HG02884 (cell line): Measurements from ENCODE around the gene MRGPRG.

Experiments used
- ATAC-seq: cut with Tn5 transposase; IDR thresholded peaks from one replicate; pipeline ENCODE4 v1.9.1; 2021; ENCODE audit warnings: mild to moderate bottlenecking, moderate library complexity; ENCODE audit not compliant: unreplicated experiment

Gene MRGPRG

GRCh38 chr11:3225826-3226750 lies 7.5 kb upstream of the MRGPRG start:
- no peak for ATAC-seq

- ATAC-seq, result no peak
Measured at GRCh38 chr11:3225159-3225758, 6.6 kb upstream of the MRGPRG start.

DNA sequence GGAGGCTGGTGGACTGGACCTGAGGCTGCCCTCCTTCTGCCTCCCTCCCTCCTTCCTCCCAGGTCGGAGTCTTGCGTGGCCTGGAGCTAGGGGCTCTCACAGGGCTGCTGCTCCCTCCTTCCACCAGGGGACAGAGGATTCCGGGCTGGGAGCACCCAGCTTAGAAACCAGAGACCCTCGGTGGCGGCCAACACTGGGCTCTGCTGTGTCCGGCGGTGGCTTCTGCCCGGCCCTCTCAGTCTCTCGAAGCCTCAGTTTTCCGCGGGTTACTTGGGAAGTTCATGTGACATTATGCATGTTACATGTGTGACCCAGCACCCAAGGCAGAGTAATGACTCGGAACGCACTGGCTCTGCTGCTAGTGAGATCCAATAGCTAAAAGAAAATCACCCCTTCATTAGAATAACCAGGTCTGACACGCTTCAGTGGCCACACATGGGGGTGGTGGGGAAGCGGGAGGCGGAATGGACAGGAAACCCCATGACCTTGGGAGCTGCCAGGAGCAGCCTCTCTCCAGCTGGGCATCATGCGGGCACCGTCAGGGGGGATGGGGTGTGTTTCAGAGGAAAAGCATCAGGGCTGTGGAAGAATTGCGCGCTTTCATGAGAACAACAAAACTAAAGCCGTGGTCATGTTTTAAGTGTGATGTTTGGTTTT lies 5.9 kb upstream of the MRGPRG start:
- no peak for ATAC-seq

DNA sequence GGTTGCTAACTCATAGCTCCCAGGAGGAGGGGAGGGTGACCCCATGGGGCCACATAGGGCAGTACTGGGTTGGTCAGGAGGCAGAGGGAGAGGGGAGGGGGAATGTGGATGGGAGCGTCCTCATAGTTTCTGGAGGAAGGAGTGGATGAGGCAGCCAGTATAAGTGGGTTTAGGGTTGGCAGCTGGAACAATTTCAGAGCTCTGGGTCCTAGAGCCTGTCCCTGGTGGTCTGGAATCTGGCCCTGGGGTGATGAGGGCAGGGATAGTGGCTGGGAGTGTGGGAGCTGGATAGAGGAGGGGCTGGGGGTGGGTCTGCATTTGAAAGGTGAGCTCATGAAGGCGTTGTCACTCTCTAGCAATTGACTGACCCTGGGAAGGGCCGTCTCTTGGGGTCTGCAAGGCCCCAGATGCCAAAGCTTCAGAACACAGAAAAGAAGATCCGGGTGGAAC lies 5.3 kb upstream of the MRGPRG start:
- ATAC-seq, result no peak

- ATAC-seq, result no peak
Measured at GRCh38 chr11:3222941-3223915, 4.6 kb upstream of the MRGPRG start.

DNA sequence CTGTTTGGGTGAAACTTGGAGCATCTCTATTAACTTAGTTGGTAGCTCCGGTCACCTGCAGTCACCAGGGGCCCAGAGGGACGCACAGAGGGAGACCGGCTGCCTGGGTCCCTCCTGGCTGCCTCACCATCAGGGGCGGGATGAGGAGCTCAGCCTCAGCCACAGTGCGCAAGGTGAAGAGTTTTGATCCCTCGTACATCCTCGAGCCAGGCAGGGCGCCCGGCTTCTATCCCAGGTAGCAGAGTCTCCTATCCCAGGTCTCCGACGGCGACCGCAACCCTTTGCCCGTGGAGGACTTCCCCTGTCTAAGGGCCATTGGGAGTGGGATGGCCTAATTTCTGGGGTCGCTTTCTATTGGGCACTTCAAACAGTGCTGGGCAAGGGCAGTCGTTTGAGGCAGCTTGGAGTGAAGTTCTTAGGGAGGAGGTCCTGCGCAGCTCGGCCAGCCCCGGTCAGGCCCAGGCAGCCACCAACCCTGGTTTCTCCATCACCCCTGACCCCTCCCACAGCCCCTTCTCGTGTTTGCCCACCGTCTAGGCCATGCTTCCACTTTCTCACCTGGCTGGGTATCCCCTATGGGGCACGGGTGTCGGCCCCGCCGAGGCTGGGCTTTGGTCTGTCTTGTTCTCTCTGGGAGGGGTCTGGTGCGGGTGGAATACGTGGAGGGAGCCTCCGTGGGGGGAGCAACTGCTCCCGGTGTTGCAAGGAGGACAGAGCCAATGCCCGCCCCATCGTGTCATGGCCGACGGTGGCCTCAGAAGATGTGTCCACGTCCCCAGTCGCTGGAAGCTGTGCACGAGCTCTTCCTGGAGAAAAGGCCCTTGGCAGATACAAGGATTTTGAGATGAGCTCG lies 3.6 kb upstream of the MRGPRG start:
- no peak for ATAC-seq

DNA sequence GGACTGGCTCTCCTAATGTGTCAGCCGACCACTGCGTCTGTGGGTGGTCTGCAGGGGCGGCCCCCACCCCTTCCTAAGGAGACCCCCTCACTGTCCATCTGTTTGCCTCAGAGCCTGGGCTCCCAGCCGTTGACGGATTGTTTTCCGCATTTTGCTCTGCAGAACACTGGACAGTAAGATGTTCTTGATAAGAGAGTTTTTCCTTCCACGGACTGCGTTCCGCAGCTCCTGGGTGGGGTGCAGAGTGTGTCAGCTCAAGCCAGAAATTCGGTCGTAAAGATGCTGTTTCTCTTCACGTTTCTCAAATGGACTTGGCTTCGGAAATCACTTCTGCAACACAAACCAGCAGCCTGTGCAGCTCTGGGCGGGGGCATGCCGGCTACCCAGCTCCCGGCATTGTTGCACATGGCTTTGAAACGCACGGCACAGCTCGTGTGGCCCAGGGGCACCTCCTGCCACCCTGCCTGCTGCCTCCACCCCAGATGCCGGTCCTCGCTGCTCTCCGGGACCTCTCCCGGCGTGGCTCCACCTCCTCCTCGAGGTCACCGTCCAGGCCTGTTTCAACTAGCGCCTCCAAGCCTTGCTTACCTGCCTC lies 2.9 kb upstream of the MRGPRG start:
- ATAC-seq, result no peak

GRCh38 chr11:3220521-3221407 lies 2.2 kb upstream of the MRGPRG start:
- no peak for ATAC-seq

DNA sequence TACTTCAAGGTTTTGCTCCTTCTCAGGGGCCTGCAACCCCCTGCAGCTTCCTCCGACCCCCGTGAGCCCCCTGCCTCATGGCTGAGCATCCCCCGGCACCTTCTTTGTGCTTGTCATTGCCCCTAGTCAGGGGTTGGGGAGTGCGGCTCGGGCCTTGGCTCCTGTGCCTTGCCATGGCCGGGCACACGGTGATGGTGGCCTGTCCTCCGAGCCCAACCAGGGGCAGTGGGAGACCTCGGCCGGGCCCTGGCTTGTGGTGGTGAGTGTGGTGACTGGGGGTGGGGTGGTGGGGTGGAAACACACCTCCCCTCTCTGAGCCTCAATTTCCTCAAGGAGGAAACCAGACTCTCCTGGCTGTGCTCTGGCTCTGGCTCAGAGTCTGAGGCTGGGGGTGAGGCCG lies 1.5 kb upstream of the MRGPRG start:
- no peak for ATAC-seq

- ATAC-seq, result no peak
Measured at GRCh38 chr11:3219281-3219892, 774 bp upstream of the MRGPRG start.

DNA sequence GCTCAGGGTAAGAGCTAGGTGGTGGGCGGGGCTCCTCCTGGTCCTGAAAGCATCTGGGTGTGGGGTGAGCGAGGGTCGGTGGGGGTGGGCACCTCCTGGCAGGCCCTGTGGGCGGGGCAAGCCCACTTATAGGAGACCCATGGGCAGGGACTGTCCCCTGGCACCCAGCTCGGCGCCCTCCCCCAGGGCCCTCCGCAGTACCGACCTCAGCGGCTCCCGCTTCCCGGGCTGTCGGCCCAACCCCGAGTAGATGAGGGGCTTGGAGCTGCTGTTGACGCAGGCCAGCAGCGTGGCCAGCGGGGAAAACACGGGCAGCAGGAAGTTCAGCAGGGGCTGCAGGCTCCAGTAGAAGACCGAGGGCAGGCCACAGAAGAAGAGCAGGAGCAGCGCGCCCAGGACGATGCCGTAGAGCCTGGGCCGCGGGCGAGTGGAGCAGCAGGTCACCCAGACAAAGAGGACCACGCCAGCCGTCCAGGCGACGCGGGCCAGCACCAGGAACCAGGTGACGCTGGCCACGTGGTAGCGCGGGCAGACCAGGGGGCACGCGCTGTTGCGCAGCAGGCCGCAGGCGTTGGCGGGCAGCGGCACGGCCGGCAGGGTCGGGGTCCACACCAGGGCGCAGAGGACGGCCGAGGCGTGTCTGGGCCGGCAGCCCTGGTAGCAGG lies 663 bp downstream of the MRGPRG start:
- ATAC-seq, result no peak

DNA sequence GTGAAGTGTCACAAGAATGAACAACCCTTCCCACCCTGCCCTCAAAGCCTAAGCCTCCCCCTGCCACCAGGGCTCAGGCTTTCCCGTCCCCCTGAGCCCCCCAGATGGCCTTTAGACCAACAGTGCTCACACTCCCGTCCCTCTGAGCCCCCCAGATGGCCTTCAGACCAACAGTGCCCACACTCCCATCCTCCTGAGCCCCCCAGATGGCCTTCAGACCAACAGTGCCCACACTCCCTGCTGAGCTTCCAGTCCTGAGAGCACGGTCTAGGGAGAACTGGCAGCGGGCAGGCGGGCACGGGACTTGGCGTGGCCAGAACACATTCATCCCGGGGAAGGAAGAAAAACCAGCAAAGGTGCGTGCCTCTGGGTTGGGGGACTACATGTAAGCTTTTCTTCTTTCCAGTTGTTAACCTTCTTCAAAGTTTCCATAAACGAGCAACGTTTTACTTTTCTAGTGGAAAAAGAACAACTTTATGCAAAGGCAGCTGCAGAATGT lies 2.5 kb downstream of the MRGPRG start:
- no peak for ATAC-seq

DNA sequence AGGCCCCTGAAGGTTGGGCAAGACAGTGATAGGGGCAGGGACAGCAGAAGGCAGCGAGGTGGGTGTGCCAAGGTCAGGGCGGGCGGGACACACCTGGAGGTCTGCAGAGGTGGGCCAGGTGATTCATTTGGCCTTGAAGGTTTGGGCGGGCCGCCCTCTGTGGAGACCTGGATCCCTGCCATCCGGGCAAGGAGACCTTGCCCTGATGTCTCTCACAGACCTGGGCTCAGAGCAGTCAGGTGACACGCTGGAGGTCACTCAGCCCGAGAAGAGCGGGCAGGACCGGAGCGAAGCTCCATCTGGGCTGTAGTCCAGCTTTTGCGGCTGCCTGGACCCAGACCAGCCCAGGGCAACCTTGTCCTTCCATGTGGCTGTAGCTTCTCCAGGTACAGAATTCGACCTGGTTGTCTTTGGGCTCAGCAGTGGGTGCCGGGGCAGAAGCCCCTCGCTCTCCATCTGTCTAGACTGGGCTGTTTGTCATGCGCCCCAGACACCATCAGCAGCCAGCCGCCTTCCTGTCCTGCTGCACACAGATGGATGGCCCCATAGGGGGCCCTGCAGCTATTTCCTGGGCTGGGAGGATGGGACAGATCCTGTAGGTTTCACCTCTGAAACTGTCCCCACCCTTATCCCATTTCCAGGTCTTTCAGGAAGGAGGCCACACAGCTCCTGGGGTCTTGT lies 3.1 kb downstream of the MRGPRG start:
- no peak for ATAC-seq

DNA sequence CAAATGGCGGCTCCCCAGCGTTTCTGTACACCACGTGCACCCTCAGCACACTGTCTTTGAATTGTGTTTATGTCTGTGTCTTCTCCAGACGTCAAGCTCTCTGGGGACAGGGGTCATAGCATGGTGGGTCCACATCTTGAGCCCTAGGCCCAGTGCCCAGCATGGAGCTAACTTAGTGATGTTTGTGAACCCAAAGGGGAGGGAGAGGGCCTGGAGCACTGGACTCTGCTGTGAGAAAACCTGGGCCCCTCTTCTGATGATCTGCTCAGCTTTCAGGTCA lies 4.3 kb downstream of the MRGPRG start:
- ATAC-seq, result no peak

DNA sequence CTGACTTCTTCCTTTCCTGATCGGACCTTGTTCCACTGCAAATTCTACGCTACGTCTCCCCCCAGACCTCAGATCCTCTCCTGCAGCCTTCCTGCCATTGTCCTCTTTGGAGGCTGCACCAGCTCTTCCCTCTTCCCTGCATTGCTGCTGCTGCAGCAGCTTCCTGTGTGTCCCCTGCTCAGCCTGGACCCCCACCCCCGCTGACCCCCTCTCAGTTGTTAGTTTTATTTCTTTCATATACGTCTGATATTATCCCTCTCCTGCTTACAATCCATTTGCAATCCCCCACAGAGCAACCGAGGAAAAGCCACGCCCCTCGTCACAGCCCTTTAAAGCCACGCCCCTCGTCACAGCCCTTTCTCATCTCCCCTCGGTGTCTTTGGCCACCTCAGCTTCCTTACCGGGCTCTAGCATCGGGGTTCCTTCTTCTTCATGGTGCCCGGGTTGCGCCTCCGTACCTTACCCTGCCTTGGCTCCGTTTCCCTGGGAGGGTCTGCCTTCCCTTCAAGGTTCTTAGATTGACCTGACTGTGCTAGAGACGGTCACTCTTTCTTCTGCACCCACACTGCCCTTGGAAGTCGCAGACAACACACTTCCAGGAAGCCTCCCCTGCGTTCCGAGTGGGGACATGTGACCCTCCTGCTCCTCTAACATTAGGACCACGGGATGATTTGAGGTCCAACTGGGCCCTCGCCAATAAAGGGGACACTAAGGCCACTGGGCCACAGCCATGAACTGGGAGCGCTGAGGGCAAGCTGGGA lies 4.8 kb downstream of the MRGPRG start:
- no peak for ATAC-seq

DNA sequence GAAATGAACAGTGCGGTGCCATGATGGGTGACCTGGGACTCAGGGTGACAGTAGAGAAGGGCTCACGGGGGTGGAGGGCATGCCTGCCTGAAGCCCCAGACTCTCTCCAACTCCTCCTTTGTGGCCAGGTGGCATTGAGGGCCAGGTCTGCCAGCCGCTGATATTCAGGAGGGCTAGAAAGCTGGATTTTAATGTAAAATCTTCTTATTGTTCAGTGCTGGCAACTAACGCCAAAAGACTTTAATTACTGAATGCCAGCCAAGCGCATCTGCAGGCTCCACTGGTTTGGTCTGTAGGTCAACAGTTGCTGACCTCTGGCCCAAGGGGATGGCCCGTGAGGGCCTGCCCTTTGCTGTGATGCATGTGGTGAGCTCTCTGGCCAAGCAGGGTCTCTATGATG lies 10.3 kb downstream of the MRGPRG start:
- ATAC-seq, result no peak
